Measurements from ENCODE around the gene AFG1L. TPM values are rescaled to one million over a fixed set of nuclear protein-coding genes. Genes with fewer than 3 reads are reported as not detected.

Gene AFG1L
- total RNA-seq, 6 experiments from 2014 or later, result 4.8 to 5.7 (median 5.3) TPM

DNA sequence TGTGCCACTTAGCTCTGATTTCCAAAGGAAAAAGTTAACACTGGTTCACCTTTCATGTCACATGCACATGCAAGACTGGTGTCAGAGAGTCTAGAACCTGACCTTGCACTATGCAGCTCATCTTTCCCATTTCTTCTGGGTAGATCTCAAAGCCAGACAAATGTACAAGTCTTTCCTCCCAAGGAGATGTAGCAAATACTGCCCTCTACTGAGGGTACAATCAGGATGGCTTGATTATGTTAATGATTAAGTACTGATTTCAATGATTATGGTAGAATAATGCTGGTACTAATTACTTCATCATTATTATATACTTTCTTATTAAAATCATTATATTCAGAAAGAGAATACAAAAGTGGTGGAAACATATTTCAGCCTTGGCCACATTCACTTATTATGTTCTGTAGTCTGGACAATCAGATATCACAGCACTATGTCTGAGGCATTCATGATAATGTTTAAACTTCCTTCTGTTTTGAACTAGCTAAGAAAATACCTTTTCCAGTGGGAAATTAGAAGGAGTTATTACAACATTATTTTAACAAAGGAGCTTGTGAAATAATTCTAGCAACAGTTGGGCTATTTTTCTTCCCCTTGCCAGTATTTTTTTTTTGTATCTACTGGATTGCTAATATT, 197.4 kb downstream of the AFG1L start:
- TF ChIP-seq, protein P1, sequence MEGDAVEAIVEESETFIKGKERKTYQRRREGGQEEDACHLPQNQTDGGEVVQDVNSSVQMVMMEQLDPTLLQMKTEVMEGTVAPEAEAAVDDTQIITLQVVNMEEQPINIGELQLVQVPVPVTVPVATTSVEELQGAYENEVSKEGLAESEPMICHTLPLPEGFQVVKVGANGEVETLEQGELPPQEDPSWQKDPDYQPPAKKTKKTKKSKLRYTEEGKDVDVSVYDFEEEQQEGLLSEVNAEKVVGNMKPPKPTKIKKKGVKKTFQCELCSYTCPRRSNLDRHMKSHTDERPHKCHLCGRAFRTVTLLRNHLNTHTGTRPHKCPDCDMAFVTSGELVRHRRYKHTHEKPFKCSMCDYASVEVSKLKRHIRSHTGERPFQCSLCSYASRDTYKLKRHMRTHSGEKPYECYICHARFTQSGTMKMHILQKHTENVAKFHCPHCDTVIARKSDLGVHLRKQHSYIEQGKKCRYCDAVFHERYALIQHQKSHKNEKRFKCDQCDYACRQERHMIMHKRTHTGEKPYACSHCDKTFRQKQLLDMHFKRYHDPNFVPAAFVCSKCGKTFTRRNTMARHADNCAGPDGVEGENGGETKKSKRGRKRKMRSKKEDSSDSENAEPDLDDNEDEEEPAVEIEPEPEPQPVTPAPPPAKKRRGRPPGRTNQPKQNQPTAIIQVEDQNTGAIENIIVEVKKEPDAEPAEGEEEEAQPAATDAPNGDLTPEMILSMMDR (IDR thresholded peaks at IDR 0.05), result peak; percentile 82
- Mint-ChIP-seq H3K4me1 (ENCODE audit: low read depth) (no peaks in the 10 kb centered on the region), H3K36me3 (ENCODE audit: low read depth) (no peaks in the 10 kb centered on the region), H3K27ac (no peak overlapping the region), H3K9me3 (no peaks in the 10 kb centered on the region), H3K4me3 (no peak overlapping the region), H3K27me3 (ENCODE audit: insufficient read depth) (no peaks in the 10 kb centered on the region; the same call in 1 of the 2 replicates)
- peak; percentile 15 for DNase-seq

GRCh38 chr6:108494434-108494833, 199.6 kb downstream of the AFG1L start:
- Mint-ChIP-seq H3K9me3 (no peaks in the 10 kb centered on the region), H3K4me1 (ENCODE audit: low read depth) (no peaks in the 10 kb centered on the region), H3K27ac (no peak overlapping the region), H3K36me3 (ENCODE audit: low read depth) (no peaks in the 10 kb centered on the region), H3K4me3 (no peak overlapping the region), H3K27me3 (ENCODE audit: insufficient read depth) (no peaks in the 10 kb centered on the region; the same call in 1 of the 2 replicates)
- TF ChIP-seq, protein P1 (IDR thresholded peaks at IDR 0.05), result no peak
- no peak for DNase-seq

DNA sequence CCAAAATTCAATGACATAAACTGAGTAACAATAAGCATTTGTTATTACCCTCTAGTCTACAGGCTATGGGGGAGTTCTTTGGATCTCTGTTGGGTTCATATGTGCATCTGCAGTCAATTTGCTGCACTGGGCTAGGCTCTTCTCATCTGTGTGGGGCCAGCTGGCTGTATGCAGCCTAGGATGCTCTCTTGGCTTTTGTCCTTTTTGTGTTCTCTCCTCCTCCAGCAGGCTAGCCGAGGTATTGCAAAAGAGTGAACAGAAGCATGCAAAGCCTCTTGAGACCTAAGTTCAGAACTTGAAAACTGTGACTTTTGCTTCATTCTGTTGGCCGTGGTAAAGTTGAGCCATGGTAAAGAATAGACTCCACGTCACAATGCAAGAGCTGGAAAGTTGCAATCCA, 203.0 kb downstream of the AFG1L start:
- Mint-ChIP-seq H3K27ac (no peak overlapping the region), H3K36me3 (ENCODE audit: low read depth) (0 out of 2 replicates have a peak, but pooled peaks cover 3% of the 10 kb centered on the region), H3K9me3 (no peaks in the 10 kb centered on the region), H3K4me3 (no peak overlapping the region), H3K4me1 (ENCODE audit: low read depth) (peaks cover 15% of the 10 kb centered on the region), H3K27me3 (ENCODE audit: insufficient read depth) (no peaks in the 10 kb centered on the region)
- DNase-seq, result peak; percentile 37
- TF ChIP-seq, protein P1 (IDR thresholded peaks at IDR 0.05), result peak; percentile 70

- peaks cover 3% of the 10 kb centered on the region; the same call in 1 of the 2 replicates for H3K9me3 Mint-ChIP-seq
- no peak overlapping the region for H3K27ac Mint-ChIP-seq
- TF ChIP-seq, protein P1 (IDR thresholded peaks at IDR 0.05), result no peak
- H3K4me1 Mint-ChIP-seq (ENCODE audit: low read depth), result peaks cover 15% of the 10 kb centered on the region
- peaks cover 10% of the 10 kb centered on the region; the same call in 1 of the 2 replicates for H3K36me3 Mint-ChIP-seq (ENCODE audit: low read depth)
- H3K27me3 Mint-ChIP-seq (ENCODE audit: insufficient read depth), result no peaks in the 10 kb centered on the region
- H3K4me3 Mint-ChIP-seq, result no peak overlapping the region
- peak; percentile 25 for DNase-seq
These were observed 206.7 kb downstream of the AFG1L start for GRCh38 chr6:108501559-108501958.

- no peak for DNase-seq
- H3K36me3 Mint-ChIP-seq (ENCODE audit: low read depth), result peaks cover 10% of the 10 kb centered on the region; the same call in 1 of the 2 replicates
- H3K9me3 Mint-ChIP-seq, result peaks cover 3% of the 10 kb centered on the region; the same call in 1 of the 2 replicates
- H3K27me3 Mint-ChIP-seq (ENCODE audit: insufficient read depth), result no peaks in the 10 kb centered on the region
- H3K27ac Mint-ChIP-seq, result no peak overlapping the region
- no peak overlapping the region for H3K4me3 Mint-ChIP-seq
- TF ChIP-seq, protein P1 (IDR thresholded peaks at IDR 0.05), result no peak
- peaks cover 15% of the 10 kb centered on the region for H3K4me1 Mint-ChIP-seq (ENCODE audit: low read depth)
These were observed 208.0 kb downstream of the AFG1L start for GRCh38 chr6:108502832-108503231.
